HG02943 (cell line): Measurements from ENCODE around the gene MSS51.
A peak's percentile ranks its signal among the peaks of the same experiment; 100 is the strongest.
"Not testable (repeated sequence)": the region's sequence is repeated elsewhere in the genome, so short reads cannot be mapped to it uniquely, and the experiment has no call there.

Source experiments
- ATAC-seq: cut with Tn5 transposase; IDR thresholded peaks from one replicate; pipeline ENCODE4 v1.9.1; 2021; ENCODE audit warnings: mild to moderate bottlenecking, low read depth, moderate library complexity; ENCODE audit not compliant: unreplicated experiment

The MSS51 gene

GRCh38 chr10:73416571-73416970 lies 16.8 kb downstream of the MSS51 start:
- no peak for ATAC-seq

GRCh38 chr10:73414230-73414945 lies 19.0 kb downstream of the MSS51 start:
- ATAC-seq = peak; percentile 25

- peak; percentile 85 for ATAC-seq
Measured at GRCh38 chr10:73413528-73414229, 19.7 kb downstream of the MSS51 start, which contains the start of gene ANXA7. ANXA7 (minus strand) TSS chr10:73414058; CDS start chr10:73400856, 13,202 bp downstream.

- ATAC-seq = peak; percentile 18
Measured at GRCh38 chr10:73413108-73413527, 20.2 kb downstream of the MSS51 start.

- ATAC-seq = no peak
Measured at GRCh38 chr10:73410897-73411296, 22.5 kb downstream of the MSS51 start.

GRCh38 chr10:73408978-73409521 lies 24.3 kb downstream of the MSS51 start:
- ATAC-seq = no peak

- no peak for ATAC-seq
Measured at GRCh38 chr10:73408061-73408460, 25.3 kb downstream of the MSS51 start.

GRCh38 chr10:73407495-73407894 lies 25.9 kb downstream of the MSS51 start:
- ATAC-seq = no peak

- ATAC-seq = no peak
Measured at GRCh38 chr10:73406846-73407245, 26.5 kb downstream of the MSS51 start.

GRCh38 chr10:73405556-73405955 lies 27.8 kb downstream of the MSS51 start:
- ATAC-seq = no peak

- no peak for ATAC-seq
Measured at GRCh38 chr10:73404690-73405089, 28.7 kb downstream of the MSS51 start.

- no peak for ATAC-seq
Measured at GRCh38 chr10:73401636-73402035, 31.7 kb downstream of the MSS51 start.

GRCh38 chr10:73399063-73399462 lies 34.3 kb downstream of the MSS51 start:
- ATAC-seq = no peak

GRCh38 chr10:73398024-73398423 lies 35.3 kb downstream of the MSS51 start:
- ATAC-seq = no peak

- not testable (repeated sequence) for ATAC-seq
Measured at GRCh38 chr10:73394325-73394724, 39.0 kb downstream of the MSS51 start.

- ATAC-seq = no peak
Measured at GRCh38 chr10:73388228-73388627, 45.1 kb downstream of the MSS51 start.

- ATAC-seq = no peak
Measured at GRCh38 chr10:73386583-73386982, 46.8 kb downstream of the MSS51 start.

- no peak for ATAC-seq
Measured at GRCh38 chr10:73379064-73379748, 54.2 kb downstream of the MSS51 start.

GRCh38 chr10:73376679-73377078 lies 56.7 kb downstream of the MSS51 start:
- ATAC-seq = no peak
